ENCODE measurements around the gene CTNNA3. TPM values are rescaled to one million over a fixed set of nuclear protein-coding genes. Genes with fewer than 3 reads are reported as not detected.

The CTNNA3 gene
- total RNA-seq, 4 donors from 2014 or later: 0.47 to 3.3 (median 0.80) TPM; not detected in 1

- H3K9me3 ChIP-seq: no peaks in the 10 kb centered on the region
- TF ChIP-seq, protein P1, sequence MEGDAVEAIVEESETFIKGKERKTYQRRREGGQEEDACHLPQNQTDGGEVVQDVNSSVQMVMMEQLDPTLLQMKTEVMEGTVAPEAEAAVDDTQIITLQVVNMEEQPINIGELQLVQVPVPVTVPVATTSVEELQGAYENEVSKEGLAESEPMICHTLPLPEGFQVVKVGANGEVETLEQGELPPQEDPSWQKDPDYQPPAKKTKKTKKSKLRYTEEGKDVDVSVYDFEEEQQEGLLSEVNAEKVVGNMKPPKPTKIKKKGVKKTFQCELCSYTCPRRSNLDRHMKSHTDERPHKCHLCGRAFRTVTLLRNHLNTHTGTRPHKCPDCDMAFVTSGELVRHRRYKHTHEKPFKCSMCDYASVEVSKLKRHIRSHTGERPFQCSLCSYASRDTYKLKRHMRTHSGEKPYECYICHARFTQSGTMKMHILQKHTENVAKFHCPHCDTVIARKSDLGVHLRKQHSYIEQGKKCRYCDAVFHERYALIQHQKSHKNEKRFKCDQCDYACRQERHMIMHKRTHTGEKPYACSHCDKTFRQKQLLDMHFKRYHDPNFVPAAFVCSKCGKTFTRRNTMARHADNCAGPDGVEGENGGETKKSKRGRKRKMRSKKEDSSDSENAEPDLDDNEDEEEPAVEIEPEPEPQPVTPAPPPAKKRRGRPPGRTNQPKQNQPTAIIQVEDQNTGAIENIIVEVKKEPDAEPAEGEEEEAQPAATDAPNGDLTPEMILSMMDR (IDR thresholded peaks at IDR 0.05): no peak
- no peak for TF ChIP-seq POLR2A (IDR thresholded peaks at IDR 0.05)
- no peaks in the 10 kb centered on the region for H3K36me3 ChIP-seq
- DNase-seq: no peak
- no peak overlapping the region for H3K4me3 ChIP-seq
- no peaks in the 10 kb centered on the region for H3K4me1 ChIP-seq
- H3K27ac ChIP-seq: no peak overlapping the region
- no peaks in the 10 kb centered on the region for H3K27me3 ChIP-seq
Measured at GRCh38 chr10:65907199-65907712, 1788.7 kb downstream of the CTNNA3 start.

- Histone ChIP-seq H3K4me3 (no peak overlapping the region), H3K9me3 (no peaks in the 10 kb centered on the region), H3K4me1 (no peaks in the 10 kb centered on the region), H3K36me3 (no peaks in the 10 kb centered on the region), H3K27me3 (no peaks in the 10 kb centered on the region), H3K27ac (no peak overlapping the region)
- DNase-seq: no peak
- TF ChIP-seq, protein P1 (IDR thresholded peaks at IDR 0.05): no peak
- no peak for TF ChIP-seq POLR2A (IDR thresholded peaks at IDR 0.05)
Measured at GRCh38 chr10:65903620-65904019, 1792.4 kb downstream of the CTNNA3 start.

GRCh38 chr10:65900271-65900670, 1795.7 kb downstream of the CTNNA3 start:
- Histone ChIP-seq H3K4me1 (no peaks in the 10 kb centered on the region), H3K4me3 (no peak overlapping the region), H3K9me3 (no peaks in the 10 kb centered on the region), H3K36me3 (no peaks in the 10 kb centered on the region), H3K27me3 (no peaks in the 10 kb centered on the region), H3K27ac (no peak overlapping the region)
- DNase-seq: no peak
- TF ChIP-seq, protein P1 (IDR thresholded peaks at IDR 0.05): no peak
- no peak for TF ChIP-seq POLR2A (IDR thresholded peaks at IDR 0.05)

- Histone ChIP-seq H3K36me3 (no peaks in the 10 kb centered on the region), H3K9me3 (no peaks in the 10 kb centered on the region), H3K4me3 (no peak overlapping the region), H3K27ac (no peak overlapping the region), H3K27me3 (no peaks in the 10 kb centered on the region), H3K4me1 (no peaks in the 10 kb centered on the region)
- TF ChIP-seq, protein P1 (IDR thresholded peaks at IDR 0.05): no peak
- TF ChIP-seq POLR2A (IDR thresholded peaks at IDR 0.05): no peak
- DNase-seq: no peak
Measured at GRCh38 chr10:65898055-65898454, 1797.9 kb downstream of the CTNNA3 start.

- H3K9me3 ChIP-seq: no peaks in the 10 kb centered on the region
- no peaks in the 10 kb centered on the region for H3K36me3 ChIP-seq
- no peak overlapping the region for H3K4me3 ChIP-seq
- no peak for TF ChIP-seq POLR2A (IDR thresholded peaks at IDR 0.05)
- DNase-seq: no peak
- H3K27ac ChIP-seq: no peak overlapping the region
- H3K27me3 ChIP-seq: no peaks in the 10 kb centered on the region
- no peaks in the 10 kb centered on the region for H3K4me1 ChIP-seq
Measured at GRCh38 chr10:65894961-65895360, 1801.0 kb downstream of the CTNNA3 start.

DNA sequence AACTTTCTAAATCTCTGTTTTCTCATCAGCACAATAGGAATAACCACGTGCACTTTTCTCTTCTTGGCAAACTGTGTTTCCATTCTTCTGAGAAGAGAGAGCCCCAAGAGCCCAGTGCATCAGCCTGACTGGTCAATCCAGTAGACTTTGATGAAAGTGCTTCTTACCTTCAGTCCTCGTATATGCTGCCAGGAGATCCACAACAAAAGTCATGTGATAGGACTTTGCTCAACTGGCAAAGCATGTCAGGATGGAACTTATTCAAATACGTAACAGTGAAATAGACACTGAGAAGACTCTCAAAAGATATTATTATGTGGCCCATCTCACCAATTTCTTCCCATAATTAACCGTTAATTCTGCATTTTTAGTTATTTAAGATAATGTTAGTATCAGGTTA, 1801.6 kb downstream of the CTNNA3 start:
- no peak for DNase-seq
- TF ChIP-seq, protein P1 (IDR thresholded peaks at IDR 0.05): no peak
- TF ChIP-seq POLR2A (IDR thresholded peaks at IDR 0.05): no peak
- no peak overlapping the region for H3K27ac ChIP-seq
- H3K4me3 ChIP-seq: no peak overlapping the region
- H3K27me3 ChIP-seq: no peaks in the 10 kb centered on the region
- H3K36me3 ChIP-seq: no peaks in the 10 kb centered on the region
- H3K9me3 ChIP-seq: no peaks in the 10 kb centered on the region
- no peaks in the 10 kb centered on the region for H3K4me1 ChIP-seq
